Psoas muscle (tissue), 8 donors: Measurements from ENCODE around the gene JMJD1C. TPM values are rescaled to one million over a fixed set of nuclear protein-coding genes. Genes with fewer than 3 reads are reported as not detected.

Experiments used
- ATAC-seq, 4 donors: fragments of 200-7000 bp; cut with Tn5 transposase; one replicate each; pipeline ENCODE4 v1.9.1; 2020; ENCODE audit warnings: moderate library complexity in 3 of 4, mild to moderate bottlenecking in 2 of 4
- DNase-seq, 2 donors: peaks; one replicate each; pipeline ENCODE4 v3.0.0-alpha.2; 2020
- H3K27ac ChIP-seq: fragments of 200-600 bp; one replicate; pipeline ENCODE4 v1.8.0; 2022
- H3K27me3 ChIP-seq, 3 donors: fragments of 200-600 bp in 1 of 3; one replicate each; pipeline versions ENCODE4 v1.6.1 to v1.8.0; 2013 to 2022; ENCODE audit warnings: low read length in 2 of 3, mild to moderate bottlenecking in 2 of 3, moderate library complexity in 1 of 3; ENCODE audit not compliant: insufficient read depth in 3 of 3
- H3K36me3 ChIP-seq, 2 donors: fragments of 200-600 bp in 1 of 2; one replicate each; pipeline versions ENCODE4 v1.6.1 to v1.8.0; 2013 to 2022; ENCODE audit warnings: low read depth in 1 of 2, mild to moderate bottlenecking in 1 of 2, moderate library complexity in 1 of 2; ENCODE audit not compliant: insufficient read depth in 1 of 2
- H3K4me1 ChIP-seq: fragments of 200-600 bp; one replicate; pipeline ENCODE4 v1.8.0; 2022
- H3K4me3 ChIP-seq: fragments of 200-600 bp; one replicate; pipeline ENCODE4 v1.8.0; 2022; ENCODE audit warnings: mild to moderate bottlenecking
- H3K9me3 ChIP-seq: fragments of 200-600 bp; one replicate; pipeline ENCODE4 v1.8.0; 2022
- WGBS, 3 donors: extraction: QIAGEN DNeasy Blood & Tissue Kit; methylation state at CpG; one replicate each; pipeline versions ENCODE4 v1.1.6 to v1.1.7; 2013; 5-methylcytosine and 5-hydroxymethylcytosine counted together
- intact Hi-C, 2 donors: fragments of 100-400 bp; cut with DNase I; formaldehyde crosslinking; loops; one replicate each; pipeline versions ENCODE4 v1.11.0 to v1.14.2; 2022
- polyA plus RNA-seq, 3 donors: library from polyadenylated mRNA; stranded (reverse); fragments of 200-250 nt; gene quantifications; one replicate each; pipeline ENCODE4 v1.2.3, GENCODE V29; 2013
- total RNA-seq, 4 donors: library from RNA; stranded (reverse); fragmentation: NEBNext Ultra II Directional in 2 of 4; extraction: Animal tissue kit (Norgen Biotek cat#: 25700) in 2 of 4; gene quantifications; one replicate each; pipeline versions ENCODE4 v1.2.1 to v1.2.4, GENCODE V29; 2021 to 2023
- TF ChIP-seq, protein P1 (sequence below): fragments of 200-600 bp; IDR thresholded peaks from one replicate; pipeline ENCODE4 v1.8.0; 2022; ENCODE audit warnings: antibody characterized with exemption
- donor health status: healthy with polysubstance abuse.
- donor health status: DM: no; HTN: no; CAD: no; lungs with moderate emphysema.
- donor health status: Bipolar disorder and iron deficiency.
- donor health status: healthy.
- donor health status: DM: yes; HTN: yes; CAD: no.
- donor health status: DM: no; HTN: no; CAD: no.
- donor health status: DM: no; HTN: no; CAD: no.
- donor health status: DM: yes; HTN: yes; CAD: no.

The JMJD1C gene
- total and polyA plus RNA-seq, 7 donors, result 17.5 to 74.4 (median 28.8) TPM

DNA sequence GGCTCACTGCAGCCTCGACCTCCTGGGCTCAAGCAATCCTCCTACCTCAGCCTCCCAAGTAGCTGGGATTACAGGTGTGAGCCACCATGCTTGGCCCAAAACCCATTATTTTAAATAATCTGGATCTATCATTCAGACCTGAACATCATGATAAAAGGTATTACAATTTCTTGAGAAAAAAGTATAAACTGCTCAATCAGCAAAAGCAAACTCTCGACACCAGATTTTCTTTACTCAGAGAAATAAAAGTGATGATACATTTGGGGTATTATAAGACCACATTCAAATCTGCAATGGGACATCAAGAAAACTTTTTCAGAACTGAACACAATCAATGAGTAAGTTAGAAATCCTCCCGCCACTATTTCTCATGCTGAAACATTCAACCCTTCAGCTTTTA, 41.2 kb downstream of the JMJD1C start:
- H3K9me3 ChIP-seq, result no peaks in the 10 kb centered on the region
- intact Hi-C loops, result no loop called here
- peaks cover 25% of the 10 kb centered on the region for H3K4me1 ChIP-seq
- H3K4me3 ChIP-seq, result no peak overlapping the region
- no peak for DNase-seq
- ATAC-seq, result no peak
- 98 to 99% (median 99%) methylated on average over 3 of the region's 3 CpGs for WGBS, 3 donors
- no peaks in the 10 kb centered on the region for H3K27me3 ChIP-seq
- H3K36me3 ChIP-seq, result no peaks in the 10 kb centered on the region
- H3K27ac ChIP-seq, result no peak overlapping the region
- TF ChIP-seq, protein P1, sequence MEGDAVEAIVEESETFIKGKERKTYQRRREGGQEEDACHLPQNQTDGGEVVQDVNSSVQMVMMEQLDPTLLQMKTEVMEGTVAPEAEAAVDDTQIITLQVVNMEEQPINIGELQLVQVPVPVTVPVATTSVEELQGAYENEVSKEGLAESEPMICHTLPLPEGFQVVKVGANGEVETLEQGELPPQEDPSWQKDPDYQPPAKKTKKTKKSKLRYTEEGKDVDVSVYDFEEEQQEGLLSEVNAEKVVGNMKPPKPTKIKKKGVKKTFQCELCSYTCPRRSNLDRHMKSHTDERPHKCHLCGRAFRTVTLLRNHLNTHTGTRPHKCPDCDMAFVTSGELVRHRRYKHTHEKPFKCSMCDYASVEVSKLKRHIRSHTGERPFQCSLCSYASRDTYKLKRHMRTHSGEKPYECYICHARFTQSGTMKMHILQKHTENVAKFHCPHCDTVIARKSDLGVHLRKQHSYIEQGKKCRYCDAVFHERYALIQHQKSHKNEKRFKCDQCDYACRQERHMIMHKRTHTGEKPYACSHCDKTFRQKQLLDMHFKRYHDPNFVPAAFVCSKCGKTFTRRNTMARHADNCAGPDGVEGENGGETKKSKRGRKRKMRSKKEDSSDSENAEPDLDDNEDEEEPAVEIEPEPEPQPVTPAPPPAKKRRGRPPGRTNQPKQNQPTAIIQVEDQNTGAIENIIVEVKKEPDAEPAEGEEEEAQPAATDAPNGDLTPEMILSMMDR, result no peak

DNA sequence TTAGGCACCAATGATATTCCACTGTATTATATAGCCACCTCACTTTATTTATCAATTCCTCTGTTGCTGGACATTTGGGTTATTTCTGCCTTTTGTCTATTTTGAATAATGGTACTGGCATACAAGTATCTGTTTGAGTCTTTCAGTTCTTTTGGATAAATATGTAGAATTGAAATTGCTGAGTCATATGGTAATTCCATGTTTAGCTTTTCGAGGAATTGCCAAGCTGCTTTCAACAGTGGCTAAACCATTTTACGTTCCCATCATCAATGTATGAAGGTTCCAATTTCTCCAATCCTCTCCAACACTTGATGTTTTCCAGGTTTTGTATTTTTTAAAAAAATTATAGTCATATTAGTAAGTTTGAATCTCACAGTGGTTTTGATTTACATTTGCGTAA, 42.3 kb downstream of the JMJD1C start:
- intact Hi-C loops, result no loop called here
- no peak overlapping the region for H3K27ac ChIP-seq
- ATAC-seq, result no peak
- DNase-seq, result no peak
- WGBS, 3 donors, result 58 to 77% (median 65%) methylated on average over 3 of the region's 3 CpGs
- H3K27me3 ChIP-seq, result no peaks in the 10 kb centered on the region
- no peaks in the 10 kb centered on the region for H3K9me3 ChIP-seq
- TF ChIP-seq, protein P1, result no peak
- H3K4me1 ChIP-seq, result peaks cover 15% of the 10 kb centered on the region
- no peak overlapping the region for H3K4me3 ChIP-seq
- no peaks in the 10 kb centered on the region for H3K36me3 ChIP-seq

DNA sequence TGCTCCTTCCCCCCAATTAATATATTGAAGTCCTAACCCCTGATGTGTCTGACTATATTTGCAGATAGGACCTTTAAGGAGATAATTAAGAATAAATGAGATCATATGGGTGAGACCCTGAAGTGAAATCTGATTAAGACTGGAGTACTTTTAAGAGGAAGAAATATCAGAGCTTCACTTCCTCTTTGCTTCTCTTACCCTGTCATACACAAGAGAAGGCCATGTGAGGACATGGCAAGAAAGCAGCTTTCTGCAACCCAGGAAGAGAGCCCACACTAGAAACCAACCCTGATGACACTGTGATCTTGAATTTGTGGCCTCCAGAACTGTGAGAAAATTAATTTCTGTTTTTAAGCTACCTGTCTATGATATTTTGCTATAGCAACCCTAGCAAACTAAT, 44.2 kb downstream of the JMJD1C start:
- intact Hi-C loops, result no loop called here
- peaks cover 27% of the 10 kb centered on the region for H3K4me1 ChIP-seq
- H3K36me3 ChIP-seq, result no peaks in the 10 kb centered on the region
- H3K4me3 ChIP-seq, result no peak overlapping the region
- TF ChIP-seq, protein P1, result no peak
- no peaks in the 10 kb centered on the region for H3K9me3 ChIP-seq
- no peak for DNase-seq
- H3K27me3 ChIP-seq, result no peaks in the 10 kb centered on the region
- peak in 1 of 4 donors; percentile 49 for ATAC-seq
- H3K27ac ChIP-seq, result no peak overlapping the region

DNA sequence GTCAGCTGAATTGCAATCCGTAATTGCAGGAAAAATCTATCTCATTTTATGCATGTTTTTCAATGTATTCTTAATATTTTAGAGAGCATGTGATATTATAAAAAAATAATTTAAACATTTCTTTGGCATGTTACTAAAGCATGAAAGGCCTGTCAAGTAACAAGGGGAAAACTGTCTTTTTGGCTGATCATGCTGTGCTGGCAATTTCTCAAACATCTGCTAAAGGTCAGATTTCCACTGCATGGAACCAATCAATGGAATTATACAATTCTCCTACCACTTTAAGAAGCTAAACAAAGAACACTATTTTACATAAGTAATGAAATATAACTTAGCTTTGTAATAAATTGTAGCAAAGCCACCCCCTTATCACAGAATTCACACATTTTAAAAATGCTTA, 49.4 kb downstream of the JMJD1C start:
- DNase-seq (no peak), ATAC-seq (no peak)
- intact Hi-C loops, result no loop called here
- H3K4me3 ChIP-seq, result no peak overlapping the region
- H3K36me3 ChIP-seq, result no peaks in the 10 kb centered on the region
- H3K4me1 ChIP-seq, result peaks cover 41% of the 10 kb centered on the region
- H3K9me3 ChIP-seq, result no peaks in the 10 kb centered on the region
- no peak overlapping the region for H3K27ac ChIP-seq
- TF ChIP-seq, protein P1, result no peak
- WGBS, 3 donors, result 52 to 75% (median 70%) methylated on average over 1 of the region's 1 CpG
- no peaks in the 10 kb centered on the region for H3K27me3 ChIP-seq

DNA sequence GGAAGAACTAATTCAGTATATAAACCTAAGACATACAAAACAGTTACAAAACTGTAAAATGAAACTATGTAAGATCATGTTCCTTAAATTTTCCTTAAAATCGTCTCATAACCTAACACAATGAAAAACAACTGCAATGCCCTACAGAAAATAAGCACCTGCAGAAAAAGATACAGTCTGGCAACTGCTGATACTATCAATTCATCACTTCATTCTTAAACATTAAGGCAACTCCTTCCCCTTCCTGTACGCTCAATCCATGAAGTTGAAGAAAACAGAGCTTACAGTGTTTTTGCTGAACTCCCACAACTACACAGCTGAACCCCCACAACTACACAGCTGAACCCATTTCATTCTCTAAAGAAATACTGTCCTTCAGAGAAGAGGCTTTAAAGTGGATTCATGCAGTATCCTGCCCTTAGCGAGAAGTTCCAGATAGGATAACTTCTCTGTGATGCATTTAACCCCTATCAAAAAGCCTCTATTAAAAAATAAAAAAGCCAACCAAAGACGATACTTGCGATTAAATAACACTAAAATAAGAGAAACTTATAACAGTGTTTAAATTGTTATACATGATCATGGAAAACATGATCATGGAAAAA, 50.0 kb downstream of the JMJD1C start:
- Histone ChIP-seq H3K36me3 (no peaks in the 10 kb centered on the region), H3K27ac (no peak overlapping the region), H3K4me3 (no peak overlapping the region), H3K4me1 (peaks cover 42% of the 10 kb centered on the region), H3K27me3 (no peaks in the 10 kb centered on the region), H3K9me3 (no peaks in the 10 kb centered on the region)
- DNase-seq (no peak), ATAC-seq (no peak)
- intact Hi-C loops, result no loop called here
- TF ChIP-seq, protein P1, result no peak
- 41 to 48% (median 42%) methylated on average over 5 of the region's 5 CpGs for WGBS, 3 donors
